ENCODE data around the gene SRP68.

DNA sequence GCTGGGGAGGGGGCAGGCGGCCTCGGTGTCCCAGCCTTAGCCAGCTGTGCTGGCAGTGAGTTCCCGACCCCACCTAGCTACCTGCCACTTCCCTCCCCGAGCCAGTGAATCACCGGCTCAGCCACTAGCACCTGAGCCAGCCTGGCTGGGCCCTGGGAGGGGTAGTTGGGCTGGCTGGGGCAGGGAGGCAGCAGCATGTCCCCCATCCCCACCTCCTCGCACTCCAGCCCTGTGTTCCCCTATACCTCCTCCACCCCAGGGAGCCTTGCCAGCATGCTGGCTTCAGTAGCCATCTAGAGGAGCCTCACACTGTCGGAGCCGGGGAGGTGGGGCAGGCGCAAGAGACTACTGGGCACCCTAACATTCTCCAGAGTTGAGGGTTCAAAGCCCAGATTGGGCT lies 48.0 kb downstream of the SRP68 start:
- TF ChIP-seq CTCF (IDR thresholded peaks at IDR 0.05; ENCODE audit: low read length) (no peak), EZH2phosphoT487 (IDR thresholded peaks at IDR 0.05; ENCODE audit: low read length) (no peak), EZH2 (optimal IDR thresholded peaks at IDR 0.05; ENCODE audit: low read depth, low read length) (no peak)

Measured in MM.1S (cell line).